Spinal cord (tissue), 10 donors: ENCODE measurements around the gene AFF3. TPM values are rescaled to one million over a fixed set of nuclear protein-coding genes. Genes with fewer than 3 reads are reported as not detected.
A peak's percentile ranks its signal among the peaks of the same experiment; 100 is the strongest.

Experiments
- DNase-seq, 6 donors: peaks; one replicate each; pipeline versions ENCODE4 v3.0.0 to v3.0.0-alpha.2; 2013 to 2015; ENCODE audit warnings: low spot score in 6 of 6, low read depth in 4 of 6
- H3K27ac ChIP-seq: one replicate; pipeline ENCODE4 v1.5.1; 2013; ENCODE audit warnings: low read depth, low read length, control low read depth
- H3K27me3 ChIP-seq: one replicate; pipeline ENCODE4 v1.6.1; 2013; ENCODE audit warnings: low read length; ENCODE audit not compliant: control insufficient read depth, insufficient read depth
- H3K36me3 ChIP-seq: one replicate; pipeline ENCODE4 v1.6.1; 2013; ENCODE audit warnings: low read length; ENCODE audit not compliant: control insufficient read depth, insufficient read depth
- H3K4me1 ChIP-seq: one replicate; pipeline ENCODE4 v1.6.1; 2013; ENCODE audit warnings: low read length; ENCODE audit not compliant: control insufficient read depth, insufficient read depth
- H3K4me3 ChIP-seq: one replicate; pipeline ENCODE4 v1.5.1; 2013; ENCODE audit warnings: low read depth, low read length, control low read depth
- H3K9me3 ChIP-seq: one replicate; pipeline ENCODE4 v1.6.1; 2013; ENCODE audit warnings: low read length; ENCODE audit not compliant: control insufficient read depth, insufficient read depth
- WGBS: methylation state at CpG from one replicate; pipeline ENCODE4 v1.1.5; 2013; ENCODE audit warnings: missing lambda C conversion rate; ENCODE audit not compliant: insufficient coverage; 5-methylcytosine and 5-hydroxymethylcytosine counted together
- long read RNA-seq, 4 donors: transcript quantifications; one replicate each; lab custom pipeline, GENCODE V29; 2026
- polyA plus RNA-seq, 2 donors: library from polyadenylated mRNA; unstranded; fragments of 120-200 nt; gene quantifications; one replicate each; pipeline ENCODE4 v1.2.1, GENCODE V29; 2013; ENCODE audit not compliant: insufficient read length in 2 of 2
- total RNA-seq, 2 donors: library from RNA; depleted of rRNA in 1 of 2; stranded (reverse); fragments of 120-200 nt in 1 of 2; fragments of >200 nt in 1 of 2; gene quantifications; one replicate each; pipeline versions ENCODE4 v1.2.3 to v1.2.4, GENCODE V29; 2013 to 2014
- donor health status: healthy.

The AFF3 gene
- total RNA-seq (10 to 100 TPM; 43.6 to 44.6 TPM), polyA plus RNA-seq (10 to 100 TPM; 31.5 to 41.1 TPM)
- long read RNA-seq, donor 1, partial matches to known transcripts = 0 of 1 reads
- long read RNA-seq, donor 1, other reads (novel, unspliced or antisense) = 0 of 1 reads
- long read RNA-seq, donor 2, partial matches to known transcripts = 0 of 2 reads
- long read RNA-seq, donor 2, other reads (novel, unspliced or antisense) = 0 of 2 reads
- long read RNA-seq, donor 3, partial matches to known transcripts = 0 of 3 reads
- long read RNA-seq, donor 3, other reads (novel, unspliced or antisense) = 0 of 3 reads
- long read RNA-seq, donor 4 = 0 reads

GRCh38 chr2:100142393-100142792 is at the start of gene AFF3:
Gene AFF3, minus strand, starts transcription at chr2:100142590. Its CDS starts 38,136 bp downstream, at chr2:100104454.
- Histone ChIP-seq H3K4me3 (no peak within 1 kb of the TSS), H3K27ac (no peak within 1 kb of the TSS), H3K36me3 (no peaks in the 10 kb centered on the region), H3K27me3 (no peaks in the 10 kb centered on the region), H3K9me3 (no peaks in the 10 kb centered on the region), H3K4me1 (no peaks in the 10 kb centered on the region)
- DNase-seq = no peak
- 96% methylated on average over 9 of the region's 11 CpGs for WGBS

- H3K4me3 ChIP-seq = no peak overlapping the region
- no peaks in the 10 kb centered on the region for H3K27me3 ChIP-seq
- DNase-seq = no peak
- H3K9me3 ChIP-seq = no peaks in the 10 kb centered on the region
- H3K4me1 ChIP-seq = no peaks in the 10 kb centered on the region
- WGBS = 81% methylated on average over 4 of the region's 6 CpGs
- no peak overlapping the region for H3K27ac ChIP-seq
- H3K36me3 ChIP-seq = no peaks in the 10 kb centered on the region
Measured at GRCh38 chr2:100189387-100189786, 47.0 kb upstream of the AFF3 start.

- H3K27me3 ChIP-seq = no peaks in the 10 kb centered on the region
- no CpG with 5 or more reads among the region's 2 CpGs for WGBS
- DNase-seq = no peak
- H3K36me3 ChIP-seq = no peaks in the 10 kb centered on the region
- peaks cover under 1% of the 10 kb centered on the region for H3K4me1 ChIP-seq
- H3K9me3 ChIP-seq = no peaks in the 10 kb centered on the region
- no peak overlapping the region for H3K27ac ChIP-seq
- H3K4me3 ChIP-seq = no peak overlapping the region
Measured at GRCh38 chr2:100188326-100188725, 45.9 kb upstream of the AFF3 start.

GRCh38 chr2:100186126-100186525 is 43.7 kb upstream of the AFF3 start:
- H3K9me3 ChIP-seq = no peaks in the 10 kb centered on the region
- no peak overlapping the region for H3K27ac ChIP-seq
- 92% methylated on average over 6 of the region's 8 CpGs for WGBS
- H3K4me1 ChIP-seq = peaks cover 14% of the 10 kb centered on the region
- no peaks in the 10 kb centered on the region for H3K27me3 ChIP-seq
- no peak for DNase-seq
- no peaks in the 10 kb centered on the region for H3K36me3 ChIP-seq
- no peak overlapping the region for H3K4me3 ChIP-seq

- DNase-seq = no peak
- Histone ChIP-seq H3K4me3 (no peak overlapping the region), H3K27ac (no peak overlapping the region), H3K9me3 (no peaks in the 10 kb centered on the region), H3K36me3 (no peaks in the 10 kb centered on the region), H3K4me1 (peaks cover 14% of the 10 kb centered on the region), H3K27me3 (no peaks in the 10 kb centered on the region)
- 82% methylated on average over 5 of the region's 5 CpGs for WGBS
Measured at GRCh38 chr2:100185516-100185915, 43.1 kb upstream of the AFF3 start.

GRCh38 chr2:100185105-100185504 is 42.7 kb upstream of the AFF3 start:
- no peaks in the 10 kb centered on the region for H3K27me3 ChIP-seq
- no peaks in the 10 kb centered on the region for H3K9me3 ChIP-seq
- DNase-seq = no peak
- WGBS = 97% methylated on average over 3 of the region's 3 CpGs
- H3K4me3 ChIP-seq = no peak overlapping the region
- no peaks in the 10 kb centered on the region for H3K36me3 ChIP-seq
- peaks cover 14% of the 10 kb centered on the region for H3K4me1 ChIP-seq
- no peak overlapping the region for H3K27ac ChIP-seq

- peaks cover 14% of the 10 kb centered on the region for H3K4me1 ChIP-seq
- no peak overlapping the region for H3K4me3 ChIP-seq
- 84% methylated on average over 4 of the region's 4 CpGs for WGBS
- peak in 1 of 6 donors; percentile 32 for DNase-seq
- H3K36me3 ChIP-seq = no peaks in the 10 kb centered on the region
- no peaks in the 10 kb centered on the region for H3K9me3 ChIP-seq
- no peaks in the 10 kb centered on the region for H3K27me3 ChIP-seq
- no peak overlapping the region for H3K27ac ChIP-seq
Measured at GRCh38 chr2:100184055-100184737, 41.8 kb upstream of the AFF3 start.

- no peak overlapping the region for H3K27ac ChIP-seq
- no peaks in the 10 kb centered on the region for H3K36me3 ChIP-seq
- peaks cover 14% of the 10 kb centered on the region for H3K4me1 ChIP-seq
- 22% methylated on average over 20 of the region's 21 CpGs for WGBS
- DNase-seq = peak in 3 of 6 donors; percentile 51 to 89 (median 89)
- H3K9me3 ChIP-seq = no peaks in the 10 kb centered on the region
- H3K4me3 ChIP-seq = no peak overlapping the region
- H3K27me3 ChIP-seq = no peaks in the 10 kb centered on the region
Measured at GRCh38 chr2:100182494-100183361, 40.3 kb upstream of the AFF3 start.

GRCh38 chr2:100180503-100180902 is 38.1 kb upstream of the AFF3 start:
- WGBS = 94% methylated on average over 5 of the region's 5 CpGs
- Histone ChIP-seq H3K36me3 (no peaks in the 10 kb centered on the region), H3K4me1 (peaks cover 14% of the 10 kb centered on the region), H3K4me3 (no peak overlapping the region), H3K27ac (no peak overlapping the region), H3K9me3 (no peaks in the 10 kb centered on the region), H3K27me3 (no peaks in the 10 kb centered on the region)
- DNase-seq = no peak
